Glomerular endothelial cell (primary cell): Measurements from ENCODE around the gene GET4. TPM values are rescaled to one million over a fixed set of nuclear protein-coding genes. Genes with fewer than 3 reads are reported as not detected.
"Not testable (repeated sequence)": the region's sequence is repeated elsewhere in the genome, so short reads cannot be mapped to it uniquely, and the experiment has no call there.

Source experiments
- DNase-seq: peaks from one replicate; pipeline ENCODE4 v3.0.0-alpha.2; 2011; ENCODE audit warnings: low read depth, low spot score; ENCODE audit errors: extremely low read depth
- total RNA-seq: library from RNA; depleted of rRNA; stranded (reverse); fragments of >200 nt; gene quantifications from 2 replicates; pipeline ENCODE4 v1.2.3, GENCODE V29; 2015

The GET4 gene
- total RNA-seq, 1 donor from 2014 or later = 41.9 TPM

- no peak for DNase-seq
Observed at GRCh38 chr7:845091-845490, 31.3 kb upstream of the GET4 start.

GRCh38 chr7:845731-846130 is 30.6 kb upstream of the GET4 start:
- DNase-seq = no peak

- not testable (repeated sequence) for DNase-seq
Observed at GRCh38 chr7:846958-847650, 29.2 kb upstream of the GET4 start.

GRCh38 chr7:847728-848127 is 28.6 kb upstream of the GET4 start:
- DNase-seq = not testable (repeated sequence)

DNA sequence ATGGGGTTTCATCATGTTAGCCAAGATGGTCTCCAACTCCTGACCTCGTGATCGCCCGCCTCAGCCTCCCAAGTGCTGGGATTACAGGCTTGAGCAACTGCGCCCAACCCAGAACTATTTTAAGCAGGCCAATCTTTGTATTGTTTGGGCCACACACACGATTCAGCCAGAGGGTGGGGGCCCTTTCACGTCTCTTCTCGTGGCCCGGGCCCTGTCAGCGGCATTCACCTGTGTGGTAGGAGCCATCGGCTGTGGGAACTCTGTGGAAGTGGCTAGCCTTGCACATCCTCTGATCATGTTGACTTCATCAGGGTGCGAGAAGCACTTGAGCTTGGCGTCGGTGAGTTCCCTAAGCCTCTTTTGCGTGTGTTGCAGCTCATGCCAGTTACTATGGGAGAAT is 27.2 kb upstream of the GET4 start:
- no peak for DNase-seq

DNA sequence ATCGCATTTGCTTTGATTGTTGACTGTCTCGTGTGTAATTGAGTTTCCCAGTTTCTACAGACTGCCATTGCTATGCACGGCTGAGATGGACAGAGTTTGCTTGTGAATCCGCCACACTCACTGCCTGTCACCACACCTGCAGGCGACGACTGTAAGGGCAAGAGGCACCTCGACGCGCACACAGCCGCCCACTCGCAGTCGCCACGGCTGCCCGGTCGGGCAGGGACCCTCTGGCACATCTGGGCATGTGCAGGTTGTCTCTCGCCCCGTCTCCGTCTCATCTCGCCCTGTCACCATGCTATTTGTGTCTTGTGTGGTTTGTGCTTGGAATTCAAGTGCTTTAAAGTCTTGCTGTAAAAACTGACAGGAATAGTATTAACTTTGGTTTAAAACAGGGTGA is 26.6 kb upstream of the GET4 start:
- no peak for DNase-seq

- no peak for DNase-seq
Observed at GRCh38 chr7:851204-851603, 25.1 kb upstream of the GET4 start.

DNA sequence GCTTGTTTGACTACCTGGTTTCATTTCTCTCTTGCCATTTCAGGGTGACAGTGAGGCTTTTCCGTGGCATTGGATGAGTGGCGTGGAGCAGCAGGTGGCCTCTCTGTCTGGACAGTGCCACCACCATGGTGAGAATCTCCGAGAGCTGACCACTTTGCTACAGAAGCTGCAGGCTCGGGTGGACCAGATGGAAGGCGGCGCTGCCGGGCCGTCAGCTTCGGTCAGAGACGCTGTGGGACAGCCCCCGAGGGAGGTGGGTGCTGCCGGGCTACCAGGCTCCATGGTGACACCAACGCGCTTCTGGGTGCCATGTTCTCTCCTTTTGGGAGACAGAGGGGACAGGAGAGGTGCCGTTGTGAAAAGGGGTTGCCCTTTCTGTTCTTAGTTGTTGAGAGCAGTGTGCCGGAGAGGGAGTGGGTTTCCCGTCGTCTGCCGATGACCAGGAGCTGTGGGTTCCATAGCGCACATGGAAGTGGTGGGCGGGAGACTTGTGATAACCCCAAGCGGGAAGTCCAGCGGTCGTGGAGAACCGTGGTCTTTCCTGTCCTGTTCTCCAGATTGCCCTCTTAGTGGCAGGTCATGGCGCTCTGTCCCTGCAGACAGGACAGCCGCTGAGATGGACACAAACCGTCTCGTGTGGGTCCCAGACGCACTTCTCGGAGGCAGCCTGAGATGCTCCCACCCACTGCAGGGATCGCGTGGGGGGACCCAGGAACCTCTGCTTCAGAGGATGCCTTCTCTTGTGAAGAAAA is 22.8 kb upstream of the GET4 start:
- no peak for DNase-seq

- DNase-seq = no peak
Observed at GRCh38 chr7:854118-854775, 22.1 kb upstream of the GET4 start.

- no peak for DNase-seq
Observed at GRCh38 chr7:855686-856369, 20.5 kb upstream of the GET4 start.

- DNase-seq = no peak
Observed at GRCh38 chr7:856444-857095, 19.8 kb upstream of the GET4 start.

- no peak for DNase-seq
Observed at GRCh38 chr7:857661-858060, 18.7 kb upstream of the GET4 start.

DNA sequence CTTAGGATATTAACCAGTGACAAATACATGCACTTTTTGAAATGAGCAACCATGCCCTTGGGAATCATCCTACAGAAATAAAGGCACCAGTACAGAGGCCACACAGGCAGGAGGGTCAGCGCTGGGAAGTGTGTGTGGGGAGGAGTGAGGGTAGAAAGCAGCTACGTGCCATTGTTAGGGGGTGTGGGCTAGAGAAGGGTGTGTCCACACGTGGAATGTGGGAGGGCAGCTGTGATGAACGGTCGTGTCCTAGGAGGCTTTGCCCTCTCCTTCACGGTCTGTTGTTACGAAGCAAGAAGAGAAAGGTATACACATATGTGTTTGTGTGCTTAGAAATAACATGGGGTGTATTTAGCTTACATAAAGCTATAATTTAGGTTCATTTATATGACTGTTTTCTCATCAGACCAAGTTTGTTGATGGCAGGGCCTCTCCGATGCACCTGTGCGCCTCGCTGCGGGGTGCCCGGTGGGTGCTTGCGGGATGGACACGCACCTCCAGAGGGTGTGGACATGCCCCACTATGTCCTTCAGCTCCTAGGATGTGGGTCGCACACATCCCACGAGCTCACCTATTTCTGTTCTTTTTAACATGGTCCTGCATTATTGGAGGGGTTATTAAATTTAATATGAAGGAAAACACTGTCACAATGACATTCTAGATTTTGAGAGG is 16.9 kb upstream of the GET4 start:
- DNase-seq = no peak

DNA sequence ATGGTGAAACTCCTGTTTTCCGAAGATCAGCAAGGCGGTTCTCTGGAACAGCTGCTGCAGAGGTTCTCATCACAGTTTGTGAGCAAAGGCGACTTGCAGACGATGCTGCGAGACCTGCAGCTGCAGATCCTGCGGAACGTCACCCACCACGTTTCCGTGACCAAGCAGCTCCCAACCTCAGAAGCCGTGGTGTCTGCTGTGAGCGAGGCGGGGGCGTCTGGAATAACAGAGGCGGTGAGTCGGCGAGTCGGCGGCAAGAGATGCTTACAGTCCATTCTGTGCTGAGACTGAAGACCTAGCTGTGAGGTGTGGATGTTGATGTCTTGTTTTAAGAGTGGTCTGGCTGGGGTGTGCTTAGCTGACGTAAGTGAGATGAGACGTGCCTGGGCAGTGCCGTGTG is 16.2 kb upstream of the GET4 start:
- DNase-seq = no peak

DNA sequence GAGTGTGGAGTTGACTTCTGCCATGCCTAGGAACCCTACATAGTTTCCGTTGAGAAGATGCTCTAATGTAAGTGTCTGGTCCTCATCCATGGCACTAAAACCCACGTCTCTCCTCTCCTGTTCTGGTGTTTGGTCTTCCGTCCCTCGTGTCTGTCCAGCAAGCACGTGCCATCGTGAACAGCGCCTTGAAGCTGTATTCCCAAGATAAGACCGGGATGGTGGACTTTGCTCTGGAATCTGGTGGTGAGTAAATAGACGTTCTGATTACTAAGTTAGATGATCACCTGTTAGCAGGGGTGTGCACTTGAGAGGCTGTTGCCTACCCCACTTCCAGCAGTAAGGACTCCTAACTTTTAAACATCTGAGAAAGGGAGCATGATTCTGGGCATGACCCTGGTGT is 15.1 kb upstream of the GET4 start:
- no peak for DNase-seq

DNA sequence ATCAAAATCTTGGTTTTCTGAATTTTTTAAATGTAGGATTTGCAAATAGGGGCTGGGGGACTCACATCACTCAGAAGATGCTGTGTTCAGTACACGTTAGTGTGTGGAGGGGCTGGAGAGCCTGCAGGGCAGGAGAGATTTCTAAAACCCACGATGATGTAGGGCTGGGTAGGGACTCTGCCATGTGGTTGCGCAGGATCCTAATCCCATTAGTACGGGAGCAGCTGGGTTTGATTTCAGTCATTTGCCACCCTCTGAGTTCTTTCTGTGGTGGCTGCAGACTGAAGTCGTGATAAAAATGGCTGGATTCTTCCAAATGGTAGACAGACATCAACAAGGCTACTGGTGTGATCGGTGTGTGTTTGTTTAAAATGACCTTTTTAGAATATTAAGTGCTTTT is 14.2 kb upstream of the GET4 start:
- no peak for DNase-seq

DNA sequence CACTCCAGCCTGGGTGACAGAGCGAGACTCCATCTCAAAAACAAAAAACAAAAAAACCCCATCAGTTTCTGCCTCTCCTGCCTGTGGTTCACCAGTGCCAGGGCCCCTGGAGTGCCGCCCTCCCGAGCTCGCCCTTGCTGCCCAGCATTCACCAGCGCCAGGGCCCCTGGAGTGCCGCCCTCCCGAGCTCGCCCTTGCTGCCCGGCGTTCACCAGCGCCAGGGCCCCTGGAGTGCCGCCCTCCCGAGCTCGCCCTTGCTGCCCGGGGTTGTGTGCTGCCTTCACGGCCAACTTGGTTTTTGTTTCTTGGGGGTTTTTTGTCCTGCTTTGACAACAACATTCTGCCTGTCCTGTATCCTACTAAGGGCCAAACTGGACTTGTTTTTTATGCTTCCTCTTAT is 13.2 kb upstream of the GET4 start:
- DNase-seq = no peak

- DNase-seq = no peak
Observed at GRCh38 chr7:865921-866320, 10.4 kb upstream of the GET4 start.

DNA sequence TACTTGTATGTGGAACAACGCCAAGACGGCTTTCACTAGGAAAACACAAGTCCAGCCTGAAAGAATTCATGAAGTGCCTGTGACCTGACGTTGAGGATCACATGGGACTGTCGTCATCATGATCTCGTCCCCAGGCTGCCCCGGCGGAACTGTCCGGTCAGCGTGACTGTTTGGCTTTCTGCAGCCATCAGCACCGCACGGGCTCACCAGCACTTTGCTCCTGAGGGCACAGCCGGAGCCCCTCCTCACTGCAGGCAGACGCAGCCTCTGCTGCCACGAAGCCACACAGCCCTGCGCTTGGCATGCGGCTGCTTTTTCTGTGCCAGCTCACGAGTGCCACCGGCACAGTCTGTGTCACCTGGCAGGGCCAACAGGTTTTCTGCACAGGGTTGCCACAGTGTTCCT is 9.4 kb upstream of the GET4 start:
- no peak for DNase-seq

DNA sequence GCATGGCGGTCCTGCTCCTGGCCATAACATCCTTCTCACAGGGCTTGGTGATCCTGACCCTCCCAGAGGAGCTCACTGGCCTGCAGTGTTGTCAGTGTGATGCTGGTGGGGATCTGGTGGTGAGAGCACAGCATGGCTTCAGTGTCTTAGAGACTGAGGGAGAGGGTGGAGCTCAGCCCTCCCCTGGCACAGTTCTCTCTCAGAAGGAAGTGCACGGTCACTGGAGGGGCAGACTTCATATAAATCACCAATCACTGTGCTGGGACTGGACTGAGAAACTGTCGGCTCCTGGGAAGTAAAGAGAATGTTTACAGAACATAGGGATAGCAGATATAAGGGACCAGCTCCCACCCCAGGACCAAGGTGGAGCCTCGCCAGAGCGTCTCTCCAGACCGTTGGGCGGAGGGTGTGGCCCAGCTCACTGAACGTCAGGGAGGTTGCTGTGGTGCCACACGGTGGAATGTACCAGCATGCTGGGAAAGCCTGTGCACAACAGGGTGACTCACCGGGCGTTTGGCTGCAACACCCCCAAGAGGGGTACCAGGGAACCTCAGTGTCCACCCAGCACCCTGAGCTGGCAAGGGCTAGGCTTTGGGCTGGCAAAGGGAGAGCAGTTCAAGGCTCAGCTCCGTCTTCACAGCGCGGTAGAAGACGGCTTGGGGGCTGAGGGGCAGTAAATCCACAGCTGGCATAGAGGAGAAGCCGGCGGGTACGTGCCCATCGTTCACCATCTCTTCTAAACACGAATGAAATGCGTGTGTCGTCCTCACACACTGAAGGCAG is 8.8 kb upstream of the GET4 start:
- DNase-seq = no peak
